ENCODE data around the gene RNF217.

GRCh38 chr6:124917769-124918168 is 44.5 kb upstream of the RNF217 start:
- no peak for TF ChIP-seq CTCF (IDR thresholded peaks at IDR 0.05; ENCODE audit: insufficient read depth, low read length)
- TF ChIP-seq REST (IDR thresholded peaks at IDR 0.05; ENCODE audit: insufficient replicate concordance, low read depth) = no peak
- TF ChIP-seq POLR2AphosphoS5 (IDR thresholded peaks at IDR 0.05; ENCODE audit: low read depth) = no peak
- TF ChIP-seq SPI1 (IDR thresholded peaks at IDR 0.05; ENCODE audit: borderline replicate concordance, low read depth) = no peak
- TF ChIP-seq GABPA (IDR thresholded peaks at IDR 0.05; ENCODE audit: low read depth) = no peak
